ENCODE data around the gene DOCK9. TPM values are rescaled to one million over a fixed set of nuclear protein-coding genes. Genes with fewer than 3 reads are reported as not detected.

The DOCK9 gene
- total RNA-seq, 2 experiments from 2014 or later = 31.9 to 33.5 TPM

- Mint-ChIP-seq H3K4me3 (no peak overlapping the region), H3K9me3 (no peaks in the 10 kb centered on the region), H3K27me3 (no peaks in the 10 kb centered on the region), H3K36me3 (peaks cover 4% of the 10 kb centered on the region), H3K4me1 (no peaks in the 10 kb centered on the region), H3K27ac (no peak overlapping the region)
- no peak for DNase-seq
Observed at GRCh38 chr13:98803921-98804320, 173.9 kb downstream of the DOCK9 start.

- H3K27me3 Mint-ChIP-seq = no peaks in the 10 kb centered on the region
- no peak overlapping the region for H3K27ac Mint-ChIP-seq
- H3K4me3 Mint-ChIP-seq = no peak overlapping the region
- DNase-seq = no peak
- peaks cover 7% of the 10 kb centered on the region for H3K36me3 Mint-ChIP-seq
- no peaks in the 10 kb centered on the region for H3K9me3 Mint-ChIP-seq
- H3K4me1 Mint-ChIP-seq = no peaks in the 10 kb centered on the region
Observed at GRCh38 chr13:98803111-98803561, 174.7 kb downstream of the DOCK9 start.

- DNase-seq = no peak
- Mint-ChIP-seq H3K4me1 (no peaks in the 10 kb centered on the region), H3K36me3 (peaks cover 11% of the 10 kb centered on the region), H3K4me3 (no peak overlapping the region), H3K27ac (no peak overlapping the region), H3K27me3 (no peaks in the 10 kb centered on the region), H3K9me3 (no peaks in the 10 kb centered on the region)
Observed at GRCh38 chr13:98802559-98802958, 175.3 kb downstream of the DOCK9 start.

GRCh38 chr13:98801626-98802418 is 176.0 kb downstream of the DOCK9 start:
- Mint-ChIP-seq H3K27me3 (no peaks in the 10 kb centered on the region), H3K4me1 (no peaks in the 10 kb centered on the region)
- no peak for DNase-seq

GRCh38 chr13:98800078-98800477 is 177.8 kb downstream of the DOCK9 start:
- H3K9me3 Mint-ChIP-seq = no peaks in the 10 kb centered on the region
- H3K27me3 Mint-ChIP-seq = no peaks in the 10 kb centered on the region
- H3K27ac Mint-ChIP-seq = no peak overlapping the region
- H3K4me1 Mint-ChIP-seq = no peaks in the 10 kb centered on the region
- DNase-seq = no peak
- H3K36me3 Mint-ChIP-seq = peaks cover 35% of the 10 kb centered on the region
- no peak overlapping the region for H3K4me3 Mint-ChIP-seq

More at GRCh38 chr13:98801626-98802418, 176.0 kb downstream of the DOCK9 start:
- Mint-ChIP-seq H3K9me3 (no peaks in the 10 kb centered on the region), H3K27ac (no peak overlapping the region), H3K36me3 (peaks cover 19% of the 10 kb centered on the region), H3K4me3 (no peak overlapping the region)

GRCh38 chr13:98798849-98799645 is 178.8 kb downstream of the DOCK9 start:
- Mint-ChIP-seq H3K4me3 (no peak overlapping the region), H3K36me3 (peaks cover 45% of the 10 kb centered on the region), H3K27ac (no peak overlapping the region), H3K4me1 (no peaks in the 10 kb centered on the region), H3K27me3 (no peaks in the 10 kb centered on the region), H3K9me3 (no peaks in the 10 kb centered on the region)
- no peak for DNase-seq

GRCh38 chr13:98797456-98797855 is 180.4 kb downstream of the DOCK9 start:
- DNase-seq = no peak
- Mint-ChIP-seq H3K27me3 (no peaks in the 10 kb centered on the region), H3K36me3 (peaks cover 55% of the 10 kb centered on the region), H3K4me3 (no peak overlapping the region), H3K27ac (peak overlapping the region; percentile 32), H3K4me1 (no peaks in the 10 kb centered on the region), H3K9me3 (no peaks in the 10 kb centered on the region)

GRCh38 chr13:98796798-98797197 is 181.1 kb downstream of the DOCK9 start:
- DNase-seq = no peak
- Mint-ChIP-seq H3K4me1 (no peaks in the 10 kb centered on the region), H3K27ac (no peak overlapping the region), H3K9me3 (peaks cover 3% of the 10 kb centered on the region), H3K4me3 (no peak overlapping the region), H3K36me3 (peaks cover 62% of the 10 kb centered on the region), H3K27me3 (no peaks in the 10 kb centered on the region)

GRCh38 chr13:98796191-98796590 is 181.7 kb downstream of the DOCK9 start:
- no peak overlapping the region for H3K27ac Mint-ChIP-seq
- DNase-seq = no peak
- H3K9me3 Mint-ChIP-seq = peaks cover 3% of the 10 kb centered on the region
- H3K4me1 Mint-ChIP-seq = no peaks in the 10 kb centered on the region
- H3K27me3 Mint-ChIP-seq = no peaks in the 10 kb centered on the region
- peaks cover 65% of the 10 kb centered on the region for H3K36me3 Mint-ChIP-seq
- no peak overlapping the region for H3K4me3 Mint-ChIP-seq

- Mint-ChIP-seq H3K27me3 (no peaks in the 10 kb centered on the region), H3K4me1 (no peaks in the 10 kb centered on the region), H3K9me3 (peaks cover 3% of the 10 kb centered on the region), H3K4me3 (no peak overlapping the region), H3K27ac (no peak overlapping the region), H3K36me3 (peaks cover 65% of the 10 kb centered on the region)
- DNase-seq = no peak
Observed at GRCh38 chr13:98795220-98795619, 182.6 kb downstream of the DOCK9 start.

- Mint-ChIP-seq H3K36me3 (peaks cover 65% of the 10 kb centered on the region), H3K9me3 (peaks cover 3% of the 10 kb centered on the region), H3K27me3 (peaks cover 3% of the 10 kb centered on the region), H3K27ac (no peak overlapping the region), H3K4me3 (no peak overlapping the region), H3K4me1 (no peaks in the 10 kb centered on the region)
- DNase-seq = no peak
Observed at GRCh38 chr13:98794498-98794897, 183.4 kb downstream of the DOCK9 start.

GRCh38 chr13:98792785-98793495 is 184.9 kb downstream of the DOCK9 start:
- no peak for DNase-seq
- Mint-ChIP-seq H3K27me3 (peaks cover 17% of the 10 kb centered on the region), H3K27ac (no peak overlapping the region), H3K9me3 (peaks cover 3% of the 10 kb centered on the region), H3K4me3 (no peak overlapping the region), H3K4me1 (no peaks in the 10 kb centered on the region), H3K36me3 (peaks cover 56% of the 10 kb centered on the region)

- Mint-ChIP-seq H3K9me3 (peaks cover 3% of the 10 kb centered on the region), H3K36me3 (peaks cover 52% of the 10 kb centered on the region), H3K27ac (no peak overlapping the region), H3K27me3 (peaks cover 24% of the 10 kb centered on the region), H3K4me1 (no peaks in the 10 kb centered on the region), H3K4me3 (no peak overlapping the region)
- no peak for DNase-seq
Observed at GRCh38 chr13:98792321-98792720, 185.5 kb downstream of the DOCK9 start.

GRCh38 chr13:98791611-98792010 is 186.3 kb downstream of the DOCK9 start:
- Mint-ChIP-seq H3K36me3 (peaks cover 45% of the 10 kb centered on the region), H3K27ac (no peak overlapping the region), H3K4me3 (no peak overlapping the region), H3K9me3 (peaks cover 3% of the 10 kb centered on the region), H3K27me3 (peaks cover 24% of the 10 kb centered on the region), H3K4me1 (no peaks in the 10 kb centered on the region)
- no peak for DNase-seq

GRCh38 chr13:98787996-98788395 is 189.9 kb downstream of the DOCK9 start:
- H3K4me3 Mint-ChIP-seq = no peak overlapping the region
- peaks cover 15% of the 10 kb centered on the region for H3K36me3 Mint-ChIP-seq
- H3K4me1 Mint-ChIP-seq = no peaks in the 10 kb centered on the region
- peaks cover 24% of the 10 kb centered on the region for H3K27me3 Mint-ChIP-seq
- DNase-seq = no peak
- H3K27ac Mint-ChIP-seq = no peak overlapping the region
- peaks cover 3% of the 10 kb centered on the region for H3K9me3 Mint-ChIP-seq
